ENCODE data around the gene EGFL8.
"Not testable (repeated sequence)": the region's sequence is repeated elsewhere in the genome, so short reads cannot be mapped to it uniquely, and the experiment has no call there.

EGFL8 gene

DNA sequence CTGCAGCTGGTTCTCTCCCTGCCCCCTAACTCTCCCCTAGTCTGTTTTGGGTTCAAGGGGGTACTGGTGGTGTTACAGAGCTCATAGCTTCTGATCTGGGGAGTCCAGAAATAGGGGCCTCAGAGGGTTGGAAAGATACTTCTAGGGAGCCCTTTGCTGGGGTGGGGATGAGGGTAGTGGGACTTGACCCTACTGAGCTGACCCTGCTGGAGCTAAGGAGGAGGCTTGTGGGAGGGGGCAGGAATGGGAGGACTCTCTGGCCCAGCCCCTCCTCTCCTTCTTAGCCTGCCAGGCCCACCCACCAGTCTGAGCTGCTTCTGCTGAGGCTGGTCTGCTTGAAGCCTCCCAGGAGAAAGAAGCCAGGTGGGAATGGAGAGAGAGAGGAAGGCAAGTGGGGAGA is at the start of gene EGFL8:
EGFL8 (plus strand) TSS at position 301 of the 400 bp plus-strand sequence. CDS start 1,571 bp downstream, outside the sequence.
- DNase-seq = no peak

DNA sequence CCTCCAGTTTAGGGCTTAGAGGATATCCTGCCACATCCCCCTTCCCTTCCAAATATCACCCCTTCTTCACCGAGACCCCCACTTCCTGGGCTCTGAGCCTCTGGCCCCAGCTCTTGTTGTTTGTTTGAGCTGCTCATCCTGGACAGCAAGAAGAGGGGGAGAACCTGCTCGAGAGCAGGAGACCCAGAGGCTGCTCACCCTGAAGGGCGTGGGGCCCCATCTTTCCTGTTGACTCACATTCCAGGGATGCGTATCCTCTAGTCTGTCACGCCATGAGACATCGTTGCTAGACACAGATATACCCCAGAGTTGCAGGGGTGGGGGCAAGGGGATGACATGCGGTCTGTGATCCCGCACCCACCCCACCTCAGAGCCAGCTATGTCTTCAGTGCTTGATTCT is 49.6 kb upstream of the EGFL8 start:
- DNase-seq = no peak

DNA sequence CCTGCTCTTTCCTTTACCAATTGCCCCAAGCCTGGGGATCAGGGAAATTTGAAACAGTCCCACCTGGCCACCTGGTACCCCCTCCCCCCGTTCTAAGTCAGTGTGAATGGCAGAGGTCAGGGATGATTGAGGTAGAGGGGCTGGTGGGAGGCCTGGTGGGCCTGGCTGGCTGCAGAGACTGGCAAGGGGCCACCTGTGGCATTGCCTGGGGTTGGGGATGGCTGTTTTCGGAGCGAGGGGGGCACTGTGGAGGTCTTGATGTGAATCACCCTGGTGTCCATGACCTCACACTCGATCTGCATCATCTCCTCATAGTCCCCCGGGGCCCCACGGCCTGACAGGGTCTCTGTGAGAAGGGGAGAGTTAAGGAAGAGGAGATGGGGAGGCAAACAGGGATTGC is 48.8 kb upstream of the EGFL8 start:
- no peak for DNase-seq

GRCh38 chr6:32116674-32117073 is 47.7 kb upstream of the EGFL8 start:
- no peak for DNase-seq

DNA sequence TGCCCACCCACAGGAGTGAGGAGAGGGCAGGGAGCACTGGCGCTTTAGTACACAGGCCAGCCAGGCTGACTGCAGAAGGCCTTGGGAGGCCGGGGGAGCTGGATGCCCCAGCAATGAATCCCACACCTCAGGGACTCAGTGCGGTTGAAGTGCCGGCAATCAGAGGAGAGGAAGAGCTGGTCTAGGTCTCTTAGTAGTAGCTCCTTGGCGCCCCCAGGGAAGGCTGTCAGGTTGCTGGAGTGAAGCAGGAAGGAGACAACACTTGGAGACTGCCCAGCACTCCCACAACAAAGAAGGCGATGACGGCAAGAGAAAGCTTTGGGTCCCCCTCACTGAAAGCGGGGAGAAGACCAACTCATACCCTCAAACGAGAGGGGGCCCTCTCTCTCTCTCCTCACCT is 46.9 kb upstream of the EGFL8 start:
- DNase-seq = no peak

DNA sequence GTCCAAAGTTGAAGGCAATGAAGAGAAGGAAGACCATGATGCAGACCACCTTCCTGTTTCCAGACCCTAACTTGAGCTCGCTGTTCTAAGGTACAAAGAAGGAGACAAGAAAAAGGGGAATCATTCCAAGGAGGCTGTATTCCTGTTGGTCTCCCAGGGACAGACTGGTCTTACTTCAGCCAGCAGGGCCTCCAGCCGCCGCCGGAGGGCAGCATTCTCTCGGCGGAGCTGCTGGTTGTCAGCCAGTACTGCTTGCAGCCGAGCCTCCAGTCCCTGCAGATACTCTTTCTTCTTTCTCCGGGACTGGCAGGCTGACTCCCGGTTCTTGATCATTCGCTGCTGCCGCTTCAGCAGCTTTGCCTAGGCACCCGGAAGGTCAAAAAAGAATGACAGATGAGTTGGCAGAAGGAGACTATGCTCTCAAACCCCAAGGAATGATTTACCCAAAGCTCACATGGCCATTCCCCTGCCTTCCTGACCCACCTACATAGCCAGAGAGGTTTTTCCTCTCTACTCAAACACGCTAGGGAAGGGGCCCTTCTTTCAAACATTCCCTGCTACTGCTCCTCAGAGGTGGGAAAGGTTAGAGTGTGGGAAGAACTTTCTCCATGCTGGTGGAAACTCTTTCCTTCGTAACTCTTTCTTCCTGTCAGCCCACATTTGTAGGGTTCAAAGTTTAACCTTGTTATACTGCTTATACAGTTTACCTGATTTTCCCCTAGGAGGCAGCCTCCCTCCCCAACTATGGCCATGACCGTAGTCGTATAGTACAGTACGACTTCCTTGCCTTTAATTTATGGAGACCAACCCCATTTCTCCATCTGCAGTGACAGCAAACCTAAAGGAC is 45.4 kb upstream of the EGFL8 start:
- DNase-seq = peak; percentile 10 to 85 (median 68)

DNA sequence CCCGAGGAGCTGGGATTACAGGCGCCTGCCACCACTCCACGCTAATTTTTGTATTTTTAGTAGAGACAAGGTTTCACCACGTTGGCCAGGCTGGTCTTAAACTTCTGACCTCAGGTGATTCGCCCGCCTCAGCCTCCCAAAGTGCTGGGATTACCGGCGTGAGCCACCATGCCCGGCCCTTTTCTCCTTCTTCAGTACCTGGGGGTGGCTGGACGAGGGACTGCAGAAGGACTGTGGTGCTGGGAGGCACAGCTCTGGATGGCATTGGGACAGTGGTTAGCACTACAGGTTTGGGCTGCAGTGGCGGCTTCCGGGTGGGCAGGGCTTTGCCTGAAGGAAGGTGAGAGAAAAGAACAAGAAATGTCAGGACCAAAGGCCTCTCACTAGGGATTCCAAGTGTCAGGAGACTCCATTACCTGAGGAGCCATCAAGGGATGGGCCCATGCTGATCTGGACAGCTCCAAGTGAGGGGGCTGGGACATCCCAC is 43.8 kb upstream of the EGFL8 start:
- DNase-seq = no peak

DNA sequence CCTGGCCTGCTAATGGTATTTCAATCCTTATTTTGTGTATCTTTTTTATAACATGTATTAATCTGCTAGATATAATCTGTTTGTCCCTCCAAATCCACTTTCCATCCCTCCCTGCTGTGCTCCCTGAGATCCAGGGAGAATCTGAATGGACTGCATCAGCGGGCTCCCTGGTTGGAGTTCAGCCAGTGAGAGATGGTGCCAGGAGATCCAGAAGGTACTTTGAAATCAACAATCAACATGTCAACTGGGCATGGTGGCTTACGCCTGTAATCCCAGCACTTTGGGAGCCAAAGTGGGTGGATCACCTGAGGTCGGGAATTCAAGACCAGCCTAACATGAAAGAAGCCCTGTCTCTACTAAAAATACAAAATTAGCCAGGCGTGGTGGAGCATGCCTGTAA is 40.7 kb upstream of the EGFL8 start:
- DNase-seq = peak in 1 of 14 donors; percentile 52

GRCh38 chr6:32126880-32127279 is 37.5 kb upstream of the EGFL8 start:
- DNase-seq = no peak

- no peak for DNase-seq
These were observed 37.0 kb upstream of the EGFL8 start for GRCh38 chr6:32127409-32127716.

- peak; percentile 50 to 99 (median 95) for DNase-seq
These were observed 36.4 kb upstream of the EGFL8 start, which contains the start of gene ATF6B for GRCh38 chr6:32127717-32128592. Gene ATF6B (minus strand): TSS chr6:32128246. CDS start chr6:32128207, 39 bp downstream.

DNA sequence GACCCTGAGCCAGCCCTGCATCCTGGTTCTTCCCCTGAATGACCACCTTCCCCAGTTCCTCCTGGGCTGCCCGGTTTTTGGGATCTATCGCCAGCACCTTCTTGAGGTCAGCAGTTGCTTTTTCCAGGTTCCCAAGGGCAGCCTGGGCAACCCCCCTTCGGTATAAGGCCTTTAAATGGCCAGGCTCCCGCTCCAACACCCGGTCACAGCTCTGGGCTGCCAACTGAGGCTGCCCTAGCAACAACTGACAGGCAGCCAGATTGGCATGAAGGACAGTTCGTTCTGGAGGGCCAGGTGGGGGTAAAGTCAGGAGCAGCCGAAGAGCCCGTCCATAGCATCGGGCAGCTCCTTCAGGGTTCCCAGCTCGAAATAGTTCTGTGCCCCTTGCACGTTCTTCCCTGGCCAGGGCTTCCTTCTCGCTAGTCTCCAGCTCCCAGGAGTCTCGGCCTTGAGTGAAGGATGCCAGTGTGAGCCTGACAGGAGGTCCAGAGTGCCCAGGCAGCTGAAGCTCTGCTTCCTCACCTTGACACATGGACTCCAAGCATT is 35.6 kb upstream of the EGFL8 start:
- DNase-seq = peak in 1 of 14 donors; percentile 42

DNA sequence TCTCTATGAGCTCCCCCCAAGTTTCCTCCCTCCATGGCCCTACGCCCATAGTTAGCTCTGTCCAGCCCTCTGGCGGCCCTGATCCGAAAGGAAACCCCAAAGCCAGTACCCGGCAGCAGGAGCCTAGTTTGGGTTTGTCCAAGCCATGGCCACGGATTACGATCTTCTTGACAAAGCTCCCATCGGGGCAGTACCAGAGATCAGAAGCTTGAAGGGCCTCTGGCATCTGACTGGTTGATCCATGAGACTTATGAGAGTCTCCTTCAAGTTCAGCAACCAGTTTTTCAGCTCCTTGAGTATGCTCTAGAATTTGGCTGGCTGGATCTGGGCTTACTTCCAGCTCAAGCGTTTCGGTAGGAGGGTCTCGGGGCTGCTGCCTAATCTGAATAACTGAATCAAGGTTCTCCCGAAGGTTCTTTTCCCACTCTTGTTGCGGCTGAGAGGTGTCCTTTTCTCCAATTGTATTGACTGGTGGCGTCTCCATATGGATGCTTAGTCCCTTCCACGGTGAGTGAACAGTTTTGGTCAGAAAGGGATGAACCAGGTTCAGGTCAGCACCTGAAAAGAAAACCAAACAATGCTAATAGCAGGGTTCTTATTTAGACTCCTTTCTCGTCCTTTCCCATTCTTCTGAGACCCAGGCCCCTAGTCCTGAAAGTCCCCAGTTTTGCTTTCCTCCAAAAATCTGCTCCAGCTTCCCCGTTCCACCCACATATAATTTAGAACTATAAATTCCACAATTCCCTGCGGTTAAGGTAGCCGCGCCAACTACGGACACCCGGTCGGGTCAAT is 34.9 kb upstream of the EGFL8 start:
- DNase-seq = no peak

DNA sequence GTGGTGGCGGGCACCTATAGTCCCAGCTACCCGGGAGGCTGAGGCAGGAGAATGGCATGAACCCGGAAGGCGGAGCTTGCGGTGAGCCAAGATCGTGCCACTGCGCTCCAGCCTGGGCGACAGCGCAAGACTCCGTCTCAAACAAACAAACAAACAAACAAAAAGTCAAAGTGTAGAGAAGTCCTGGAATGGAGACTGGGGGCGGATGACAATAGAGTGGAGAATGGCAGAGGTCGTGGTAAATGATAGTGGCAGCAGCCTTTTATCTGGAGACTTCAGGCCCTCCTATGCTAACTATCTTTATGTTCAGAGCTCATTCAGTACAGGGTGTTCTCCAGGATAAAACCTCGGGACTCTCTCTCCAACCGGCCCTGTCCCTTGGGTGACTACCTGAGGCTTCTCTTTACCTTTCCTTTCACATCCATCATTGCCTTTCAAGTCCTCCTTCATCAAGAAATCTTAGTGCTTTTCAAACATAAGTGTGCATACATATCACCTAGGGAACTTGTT is 32.9 kb upstream of the EGFL8 start:
- DNase-seq = no peak

DNA sequence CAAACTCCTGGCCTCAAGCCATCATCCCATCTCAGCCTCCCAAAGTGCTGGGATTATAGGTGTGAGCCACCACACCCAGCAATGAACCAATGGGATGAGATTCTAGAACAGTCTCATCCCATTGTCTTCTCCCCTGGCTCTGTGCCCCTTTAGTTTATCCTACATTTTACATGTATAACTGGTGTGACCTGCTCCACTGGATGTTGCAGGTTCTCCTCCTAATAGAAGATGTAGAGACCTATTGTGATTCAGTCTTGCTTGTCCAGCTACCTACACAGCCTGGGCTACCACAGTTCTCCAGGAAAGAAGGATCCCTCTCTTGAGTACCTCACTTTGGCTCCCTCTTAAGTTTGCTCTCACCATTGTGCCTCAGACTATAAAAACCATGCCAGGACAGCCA is 32.3 kb upstream of the EGFL8 start:
- DNase-seq = no peak

GRCh38 chr6:32133786-32134185 is 30.6 kb upstream of the EGFL8 start:
- DNase-seq = no peak

DNA sequence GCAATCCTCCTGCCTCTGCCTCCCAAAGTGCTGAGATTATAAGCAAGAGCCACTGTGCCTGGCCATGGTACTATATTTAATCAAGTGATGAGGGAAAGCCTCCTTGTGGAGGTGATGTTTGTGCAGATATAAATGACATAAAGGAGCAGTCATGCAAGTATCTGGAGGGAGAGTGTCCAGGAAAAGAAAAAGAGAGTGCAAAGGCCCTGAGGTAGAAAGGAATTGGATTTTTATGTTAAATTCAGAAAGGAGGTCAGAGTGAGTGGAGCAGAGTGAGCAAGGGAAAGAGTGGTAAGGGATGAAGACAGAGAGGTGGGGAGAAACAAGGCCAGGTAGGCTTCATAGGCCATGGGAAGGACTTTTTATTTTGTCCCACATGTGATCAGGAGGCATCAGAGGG is 26.9 kb upstream of the EGFL8 start:
- no peak for DNase-seq

GRCh38 chr6:32139590-32139989 is 24.8 kb upstream of the EGFL8 start:
- no peak for DNase-seq

DNA sequence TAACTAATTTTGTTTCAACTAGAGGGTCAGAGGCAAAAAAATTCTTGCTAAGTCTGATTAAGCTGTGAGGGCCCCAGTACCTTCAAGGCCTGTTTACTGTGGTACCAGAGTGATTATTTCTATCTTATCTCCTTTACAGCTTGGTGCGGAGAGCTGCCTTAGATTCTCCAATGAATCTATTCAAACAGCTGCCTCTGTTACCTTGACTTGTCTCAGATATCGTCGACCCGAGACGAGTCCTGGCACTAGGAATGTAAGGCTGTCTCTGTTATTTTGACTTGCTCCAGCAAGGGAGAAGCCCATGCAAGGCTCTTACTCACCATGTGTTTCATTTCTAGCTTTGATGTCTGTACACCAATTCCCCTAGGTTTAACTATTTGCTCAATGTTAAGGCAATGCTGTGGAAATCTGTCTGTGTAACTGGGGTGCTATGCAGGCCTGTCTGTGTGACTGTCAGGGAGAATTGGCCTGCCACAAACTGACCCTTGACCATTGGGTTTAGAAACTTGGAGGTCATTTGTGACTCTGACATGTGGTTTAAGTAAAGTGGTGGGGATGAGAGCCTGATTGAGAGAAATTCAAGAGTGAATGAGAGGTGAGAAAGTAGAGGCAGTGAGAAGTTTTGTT is 23.9 kb upstream of the EGFL8 start:
- DNase-seq = no peak

GRCh38 chr6:32144238-32144637 is 20.2 kb upstream of the EGFL8 start:
- not testable (repeated sequence) for DNase-seq

- no peak for DNase-seq
These were observed 18.1 kb upstream of the EGFL8 start for GRCh38 chr6:32146287-32146686.

DNA sequence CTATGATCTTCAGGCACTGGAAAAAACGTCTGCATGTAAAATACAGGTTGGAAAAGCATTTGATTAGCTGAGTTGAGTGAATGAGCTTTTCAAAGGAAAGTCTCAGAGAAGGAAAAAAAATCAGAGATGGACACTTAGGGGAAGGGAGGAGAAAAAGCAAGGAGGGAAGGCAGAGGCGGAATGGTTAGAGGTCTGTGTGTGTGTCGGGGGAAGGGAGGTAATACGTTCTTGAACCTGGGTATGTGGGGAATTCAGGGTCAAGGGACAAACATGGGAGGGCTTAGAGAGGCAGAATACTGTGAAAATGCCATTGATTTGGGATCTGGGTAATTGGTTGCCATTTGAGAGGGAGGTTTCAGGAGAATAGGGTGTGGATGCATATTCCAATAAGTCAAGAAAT is 17.7 kb upstream of the EGFL8 start:
- no peak for DNase-seq
